ENCODE data around the gene ANAPC16.
A peak's percentile ranks its signal among the peaks of the same experiment; 100 is the strongest.
"Not testable (repeated sequence)": the region's sequence is repeated elsewhere in the genome, so short reads cannot be mapped to it uniquely, and the experiment has no call there.

ANAPC16 gene

DNA sequence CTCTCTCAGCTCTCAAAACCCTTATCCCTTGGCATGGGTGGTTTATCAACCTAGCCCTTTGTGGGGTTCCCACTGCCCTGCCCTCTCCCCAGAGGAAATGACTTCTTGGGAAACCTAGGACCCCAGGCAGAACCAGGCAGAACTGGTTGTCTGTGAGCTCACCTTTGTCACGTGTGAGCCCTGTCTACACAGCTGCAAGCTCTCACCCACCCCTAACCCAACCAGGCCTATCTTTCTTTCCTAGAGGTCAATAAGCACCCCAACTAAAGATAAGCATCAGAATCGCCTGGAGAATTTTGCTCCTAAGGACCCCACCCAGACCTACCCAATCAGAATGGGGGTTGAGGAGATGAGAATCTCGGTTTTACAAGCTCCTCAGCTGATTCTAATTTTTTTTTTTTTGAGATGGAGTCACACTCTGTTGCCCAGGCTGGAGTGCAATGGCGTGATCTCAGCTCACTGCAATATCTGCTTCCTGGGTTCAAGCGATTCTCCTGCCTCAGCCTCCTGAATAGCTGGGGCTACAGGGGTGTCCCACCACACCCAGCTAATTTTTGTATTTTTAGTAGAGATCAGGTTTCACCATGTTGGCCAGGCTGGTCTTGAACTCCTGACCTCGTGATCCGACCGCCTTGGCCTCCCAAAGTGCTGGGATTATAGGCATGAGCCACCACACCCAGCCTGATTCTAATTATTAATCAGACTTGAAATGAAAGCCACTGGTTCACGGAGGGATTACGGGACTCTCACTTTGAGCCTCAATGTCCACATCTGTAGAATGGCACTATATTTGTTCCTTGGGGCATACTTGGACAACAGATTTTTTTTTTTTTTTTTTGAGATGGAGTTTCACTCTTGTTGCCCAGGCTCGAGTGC is 50.4 kb downstream of the ANAPC16 start:
- no peak for DNase-seq

DNA sequence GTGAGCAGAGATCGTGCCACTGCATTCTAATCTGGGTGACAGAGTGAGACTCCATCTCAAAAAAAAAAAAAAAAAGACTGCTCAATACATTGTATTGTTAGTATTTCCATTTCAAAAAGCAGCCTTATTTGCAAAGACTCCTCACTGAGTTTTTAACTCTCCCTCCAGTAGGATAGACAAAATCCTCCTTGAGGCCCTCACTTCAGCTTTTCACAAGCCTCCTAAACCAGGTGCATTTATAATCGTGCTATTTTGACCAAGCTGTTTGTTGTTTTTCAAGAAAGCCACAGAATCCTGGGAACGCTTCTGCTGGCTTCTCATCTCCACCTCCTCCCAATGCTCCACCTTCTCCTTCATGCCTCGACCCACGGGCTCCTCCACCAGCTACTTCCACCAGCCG is 51.6 kb downstream of the ANAPC16 start:
- DNase-seq: no peak

DNA sequence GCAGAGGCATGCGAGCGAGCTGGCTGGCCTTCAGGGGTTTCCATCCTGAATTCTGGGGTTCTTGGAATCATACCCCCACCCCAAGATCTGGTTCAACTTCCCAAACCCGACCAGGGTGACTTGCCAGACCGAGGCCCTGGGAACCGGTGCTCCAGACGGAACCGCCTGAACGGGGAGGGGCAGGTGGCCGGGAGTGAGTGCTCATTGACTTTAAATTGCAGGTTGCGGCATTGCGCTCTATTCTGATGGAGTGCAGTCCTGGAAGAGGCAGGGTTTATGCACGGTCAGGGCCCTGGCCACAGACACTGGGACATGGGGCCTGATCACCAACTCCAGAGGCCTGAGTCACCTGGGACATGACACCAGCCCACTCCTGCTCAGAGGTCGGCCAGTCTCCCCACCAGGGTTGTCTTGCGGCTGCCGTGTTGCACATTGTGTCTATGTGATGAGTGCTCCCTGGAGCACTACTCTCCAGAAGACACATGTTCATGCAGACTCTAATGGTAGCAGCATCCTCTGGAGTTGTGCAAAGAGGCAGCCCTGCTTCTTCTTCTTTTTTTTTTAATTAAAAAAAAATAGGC is 52.1 kb downstream of the ANAPC16 start:
- DNase-seq: no peak

DNA sequence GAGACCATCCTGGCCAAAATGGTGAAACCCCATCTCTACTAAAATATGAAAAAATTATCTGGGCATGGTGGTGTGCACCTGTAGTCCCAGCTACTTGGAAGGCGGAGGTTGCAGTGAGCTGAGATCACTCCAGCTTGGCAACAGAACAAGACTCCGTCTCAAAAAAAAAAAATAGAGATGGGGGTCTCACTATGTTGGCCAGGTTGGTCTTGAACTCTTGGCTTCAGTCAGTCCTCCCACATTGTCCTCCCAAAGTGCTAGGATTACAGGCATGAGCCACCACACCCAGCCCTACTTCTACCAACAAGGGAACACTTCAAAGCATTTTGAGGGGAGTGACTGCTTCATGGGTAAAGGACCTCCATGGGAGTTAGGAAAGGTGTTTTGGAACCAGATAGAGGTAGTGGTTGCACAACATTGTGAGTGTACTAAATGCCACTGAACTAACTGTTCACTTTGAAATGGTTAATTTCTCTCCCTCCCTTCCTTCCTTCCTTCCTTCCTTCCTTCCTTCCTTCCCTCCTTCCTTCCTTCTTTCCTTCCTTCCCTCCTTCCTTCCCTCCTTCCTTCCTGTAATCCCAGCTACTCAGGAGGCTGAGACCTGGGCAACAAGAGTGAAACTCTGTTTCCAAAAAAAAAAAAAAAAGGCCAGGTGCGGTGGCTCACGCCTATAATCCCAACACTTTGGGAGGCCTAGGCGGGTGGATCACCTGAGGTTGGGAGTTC is 52.8 kb downstream of the ANAPC16 start:
- not testable (repeated sequence) for DNase-seq

DNA sequence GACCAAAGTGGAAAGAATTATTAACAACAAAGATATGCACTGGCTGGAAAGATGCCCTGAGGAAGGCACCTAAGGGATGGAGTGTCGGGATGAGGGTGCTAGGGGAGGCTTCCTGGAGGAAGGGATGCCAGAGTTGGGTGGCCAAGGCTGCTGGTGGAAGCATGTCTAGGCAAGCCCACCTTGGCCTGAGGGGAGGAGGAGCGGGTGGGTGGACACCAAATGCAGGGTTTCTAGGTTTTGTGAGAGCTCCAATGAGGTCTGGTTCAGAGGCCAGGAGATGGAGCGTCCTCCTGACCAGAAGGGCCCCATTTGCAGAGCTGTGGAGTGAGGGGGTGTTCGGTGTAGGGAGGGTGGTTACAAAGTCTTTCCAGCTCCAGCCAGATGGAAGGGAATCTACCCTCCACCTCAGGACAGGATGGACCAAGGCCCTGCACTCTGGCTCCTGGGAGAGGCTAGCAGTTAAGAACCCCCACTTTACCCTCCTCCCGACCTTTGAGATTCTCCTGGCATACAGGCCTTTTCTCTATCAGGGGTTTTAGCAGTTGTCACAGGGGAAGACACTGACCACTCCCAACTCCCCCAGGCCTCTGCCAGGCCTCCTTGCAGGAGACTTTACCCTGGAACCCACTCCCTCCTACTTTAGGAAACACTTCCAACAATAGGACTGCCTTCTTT is 54.9 kb downstream of the ANAPC16 start:
- DNase-seq: no peak

DNA sequence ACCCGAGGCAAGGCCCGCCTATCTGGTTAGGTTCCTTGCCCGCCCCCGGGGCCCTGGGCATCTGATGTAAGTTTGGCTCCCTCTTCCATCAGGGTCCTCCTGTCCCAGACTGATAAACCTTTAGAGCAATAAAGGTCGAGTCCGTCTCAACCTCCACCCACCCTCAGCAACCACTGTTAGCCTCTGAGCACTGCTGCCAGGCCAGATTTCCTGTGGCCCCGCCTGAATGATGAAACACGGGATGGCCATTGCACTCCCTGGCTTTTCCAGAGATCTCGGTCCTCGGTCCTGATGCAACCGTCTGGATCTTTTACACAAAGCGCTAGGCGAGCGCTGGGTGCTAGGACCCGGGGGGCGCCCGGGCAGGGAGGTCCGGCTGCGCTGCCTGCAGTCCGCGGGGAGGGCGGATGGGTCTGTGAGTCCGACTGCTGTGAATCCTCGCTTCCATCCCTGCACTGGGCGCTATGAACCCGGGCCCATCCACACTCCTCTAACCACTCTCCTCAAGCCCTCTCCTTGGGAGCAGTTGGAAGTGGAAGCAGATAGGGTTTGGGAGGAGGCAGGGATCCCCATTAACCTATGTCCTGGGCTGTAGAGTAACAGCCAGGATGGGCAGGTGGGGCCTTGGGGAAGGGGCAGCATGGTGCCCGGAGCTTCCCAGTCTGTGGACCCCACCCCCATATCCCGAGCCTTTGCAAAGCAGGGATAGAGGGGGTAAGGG is 57.0 kb downstream of the ANAPC16 start:
- DNase-seq: peak; percentile 75

DNA sequence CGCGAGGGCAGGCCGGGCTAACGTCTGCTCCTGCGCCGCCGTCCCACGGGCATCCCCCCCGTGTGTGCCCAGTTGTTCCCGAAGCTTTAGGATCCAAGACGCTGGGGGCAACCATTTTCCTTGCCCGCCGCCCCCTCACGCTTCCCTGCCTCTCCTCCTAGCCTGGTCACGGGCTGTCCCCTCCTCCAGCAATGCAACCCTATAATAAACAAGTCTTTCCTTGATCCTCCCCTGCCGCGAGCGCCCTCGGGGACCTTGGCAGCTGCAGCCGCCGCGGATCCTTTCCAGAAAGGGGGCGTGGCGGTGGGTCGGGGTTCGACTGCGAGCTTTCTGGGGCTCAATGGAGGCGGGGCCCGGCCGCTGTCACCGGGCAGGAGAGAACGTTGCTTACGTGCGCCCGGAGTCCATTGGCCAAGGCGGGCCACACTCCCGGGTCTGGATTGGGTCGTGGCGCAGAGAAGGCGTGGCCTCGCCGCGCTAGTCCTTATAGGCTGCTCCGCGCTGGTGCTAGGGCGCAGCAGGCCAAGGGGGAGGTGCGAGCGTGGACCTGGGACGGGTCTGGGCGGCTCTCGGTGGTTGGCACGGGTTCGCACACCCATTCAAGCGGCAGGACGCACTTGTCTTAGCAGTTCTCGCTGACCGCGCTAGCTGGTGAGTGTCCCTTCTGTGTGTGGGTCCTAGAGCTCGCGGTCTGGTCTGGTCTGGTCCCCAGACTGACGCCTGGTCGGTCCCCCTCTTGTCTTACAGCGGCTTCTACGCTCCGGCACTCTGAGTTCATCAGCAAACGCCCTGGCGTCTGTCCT is 57.8 kb downstream of the ANAPC16 start, which contains the start of gene DDIT4:
DDIT4 (plus strand) TSS at position 515 of the 803 bp plus-strand sequence. CDS start 293 bp downstream, outside the sequence.
- DNase-seq: peak; percentile 97

DNA sequence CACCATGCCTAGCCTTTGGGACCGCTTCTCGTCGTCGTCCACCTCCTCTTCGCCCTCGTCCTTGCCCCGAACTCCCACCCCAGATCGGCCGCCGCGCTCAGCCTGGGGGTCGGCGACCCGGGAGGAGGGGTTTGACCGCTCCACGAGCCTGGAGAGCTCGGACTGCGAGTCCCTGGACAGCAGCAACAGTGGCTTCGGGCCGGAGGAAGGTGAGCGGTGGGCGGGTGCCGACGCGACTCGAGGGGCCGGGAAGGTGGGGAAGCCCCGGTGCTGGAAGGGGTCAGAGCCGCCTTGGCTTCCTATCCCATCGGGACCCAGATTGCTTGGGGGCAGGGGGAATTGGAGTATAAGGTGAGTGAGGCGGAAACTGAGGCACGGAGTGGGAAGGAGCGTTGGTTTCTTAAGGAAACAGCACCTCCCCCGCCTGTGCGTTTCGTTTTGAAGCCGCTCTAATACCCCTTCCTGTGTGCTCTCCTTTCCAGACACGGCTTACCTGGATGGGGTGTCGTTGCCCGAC is 58.5 kb downstream of the ANAPC16 start:
- DNase-seq: no peak

DNA sequence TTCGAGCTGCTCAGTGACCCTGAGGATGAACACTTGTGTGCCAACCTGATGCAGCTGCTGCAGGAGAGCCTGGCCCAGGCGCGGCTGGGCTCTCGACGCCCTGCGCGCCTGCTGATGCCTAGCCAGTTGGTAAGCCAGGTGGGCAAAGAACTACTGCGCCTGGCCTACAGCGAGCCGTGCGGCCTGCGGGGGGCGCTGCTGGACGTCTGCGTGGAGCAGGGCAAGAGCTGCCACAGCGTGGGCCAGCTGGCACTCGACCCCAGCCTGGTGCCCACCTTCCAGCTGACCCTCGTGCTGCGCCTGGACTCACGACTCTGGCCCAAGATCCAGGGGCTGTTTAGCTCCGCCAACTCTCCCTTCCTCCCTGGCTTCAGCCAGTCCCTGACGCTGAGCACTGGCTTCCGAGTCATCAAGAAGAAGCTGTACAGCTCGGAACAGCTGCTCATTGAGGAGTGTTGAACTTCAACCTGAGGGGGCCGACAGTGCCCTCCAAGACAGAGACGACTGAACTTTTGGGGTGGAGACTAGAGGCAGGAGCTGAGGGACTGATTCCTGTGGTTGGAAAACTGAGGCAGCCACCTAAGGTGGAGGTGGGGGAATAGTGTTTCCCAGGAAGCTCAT is 59.0 kb downstream of the ANAPC16 start:
- DNase-seq: peak; percentile 57

DNA sequence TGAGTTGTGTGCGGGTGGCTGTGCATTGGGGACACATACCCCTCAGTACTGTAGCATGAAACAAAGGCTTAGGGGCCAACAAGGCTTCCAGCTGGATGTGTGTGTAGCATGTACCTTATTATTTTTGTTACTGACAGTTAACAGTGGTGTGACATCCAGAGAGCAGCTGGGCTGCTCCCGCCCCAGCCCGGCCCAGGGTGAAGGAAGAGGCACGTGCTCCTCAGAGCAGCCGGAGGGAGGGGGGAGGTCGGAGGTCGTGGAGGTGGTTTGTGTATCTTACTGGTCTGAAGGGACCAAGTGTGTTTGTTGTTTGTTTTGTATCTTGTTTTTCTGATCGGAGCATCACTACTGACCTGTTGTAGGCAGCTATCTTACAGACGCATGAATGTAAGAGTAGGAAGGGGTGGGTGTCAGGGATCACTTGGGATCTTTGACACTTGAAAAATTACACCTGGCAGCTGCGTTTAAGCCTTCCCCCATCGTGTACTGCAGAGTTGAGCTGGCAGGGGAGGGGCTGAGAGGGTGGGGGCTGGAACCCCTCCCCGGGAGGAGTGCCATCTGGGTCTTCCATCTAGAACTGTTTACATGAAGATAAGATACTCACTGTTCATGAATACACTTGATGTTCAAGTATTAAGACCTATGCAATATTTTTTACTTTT is 59.7 kb downstream of the ANAPC16 start:
- peak; percentile 46 for DNase-seq

DNA sequence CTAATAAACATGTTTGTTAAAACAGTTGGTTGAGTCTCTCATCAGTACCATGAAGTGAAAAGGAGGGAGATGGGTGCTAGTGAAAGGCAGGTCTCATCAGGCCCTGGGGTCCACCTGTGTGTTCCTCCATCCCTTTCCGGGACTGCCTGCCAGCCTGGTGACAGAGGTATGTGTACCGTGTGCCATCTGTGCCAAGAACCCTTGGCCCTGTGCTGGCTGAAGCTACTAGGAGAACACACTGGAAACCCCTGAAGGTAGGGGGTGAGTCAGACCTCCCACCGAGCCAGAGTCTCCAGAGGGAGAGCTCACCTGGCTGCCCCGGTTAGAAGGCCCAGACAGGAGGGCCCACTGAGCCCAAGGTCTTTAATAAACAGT is 60.2 kb downstream of the ANAPC16 start:
- DNase-seq: peak; percentile 40

DNA sequence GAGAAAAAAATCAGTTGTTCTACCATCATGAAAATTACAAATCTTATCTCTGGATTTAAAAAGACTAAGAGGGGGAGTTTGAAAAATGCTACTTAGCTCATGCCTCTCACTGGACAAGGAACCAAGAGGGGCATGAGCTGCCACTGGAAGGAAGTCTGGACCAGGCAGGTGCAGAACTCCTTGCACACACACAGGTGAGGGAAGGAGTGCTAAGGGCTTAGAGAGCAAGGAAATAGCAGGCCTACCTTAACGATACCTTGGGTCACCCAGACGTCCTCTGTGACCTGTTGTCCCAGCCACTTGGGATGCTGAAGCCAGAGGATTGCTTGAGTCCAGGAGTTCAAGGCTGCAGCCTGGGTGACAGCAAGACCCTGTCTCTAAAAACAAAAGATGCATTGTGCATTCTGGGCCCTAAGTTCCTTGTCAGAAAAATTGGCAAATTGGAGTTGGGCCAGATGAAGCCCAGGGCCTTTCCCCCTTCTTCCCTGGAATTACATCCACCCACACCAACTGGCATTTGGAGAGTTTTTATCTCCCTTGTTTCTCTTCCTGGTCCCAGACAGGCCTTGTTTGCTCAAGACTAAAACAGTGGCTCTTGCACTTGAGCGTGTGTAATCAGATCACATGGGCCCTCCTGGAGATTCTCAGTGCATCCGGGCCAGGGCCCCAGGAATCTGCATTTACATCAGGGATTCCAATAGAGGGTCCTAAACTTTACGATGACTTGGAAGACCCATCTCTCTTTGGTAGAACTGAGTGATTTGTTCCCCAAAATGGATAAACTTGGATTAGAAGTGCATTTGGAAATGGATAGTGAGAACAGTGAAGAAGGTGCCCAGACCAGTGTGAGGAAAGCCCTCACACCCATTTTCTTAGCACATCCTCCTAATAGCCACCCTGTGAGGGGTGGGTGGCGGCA is 60.9 kb downstream of the ANAPC16 start:
- DNase-seq: peak; percentile 12

DNA sequence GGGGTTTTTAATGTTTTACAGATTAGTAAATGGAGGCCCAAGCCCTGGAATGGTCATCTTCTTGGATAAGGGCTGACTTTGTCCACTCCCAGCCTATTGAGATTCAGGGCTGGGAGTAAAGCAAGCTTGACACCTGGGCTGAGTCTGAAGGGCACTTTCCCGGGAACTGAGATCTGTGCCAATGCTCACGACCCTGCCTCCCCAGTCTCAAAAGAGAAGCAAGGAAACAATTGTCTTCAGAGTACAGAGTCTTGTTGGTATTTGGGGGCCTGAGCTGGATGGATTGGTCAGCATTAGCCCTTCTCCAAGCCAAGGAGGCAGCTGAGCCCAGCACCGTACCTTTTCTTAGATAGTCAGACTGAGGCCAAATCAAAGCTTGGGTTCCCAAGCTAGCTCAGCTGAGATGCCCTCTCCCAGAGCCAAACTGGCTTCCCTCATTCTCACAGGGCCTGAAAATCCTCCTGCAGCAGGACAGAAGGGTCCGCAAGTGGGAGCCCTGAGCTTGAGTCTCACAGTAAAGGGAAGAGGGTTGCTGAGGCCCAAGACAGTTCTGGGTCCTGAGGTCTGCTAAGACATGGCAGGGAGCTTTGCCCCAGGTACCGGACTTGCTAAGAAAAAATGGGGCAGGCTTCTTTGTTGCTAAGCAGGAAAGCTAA is 61.7 kb downstream of the ANAPC16 start:
- DNase-seq: no peak

DNA sequence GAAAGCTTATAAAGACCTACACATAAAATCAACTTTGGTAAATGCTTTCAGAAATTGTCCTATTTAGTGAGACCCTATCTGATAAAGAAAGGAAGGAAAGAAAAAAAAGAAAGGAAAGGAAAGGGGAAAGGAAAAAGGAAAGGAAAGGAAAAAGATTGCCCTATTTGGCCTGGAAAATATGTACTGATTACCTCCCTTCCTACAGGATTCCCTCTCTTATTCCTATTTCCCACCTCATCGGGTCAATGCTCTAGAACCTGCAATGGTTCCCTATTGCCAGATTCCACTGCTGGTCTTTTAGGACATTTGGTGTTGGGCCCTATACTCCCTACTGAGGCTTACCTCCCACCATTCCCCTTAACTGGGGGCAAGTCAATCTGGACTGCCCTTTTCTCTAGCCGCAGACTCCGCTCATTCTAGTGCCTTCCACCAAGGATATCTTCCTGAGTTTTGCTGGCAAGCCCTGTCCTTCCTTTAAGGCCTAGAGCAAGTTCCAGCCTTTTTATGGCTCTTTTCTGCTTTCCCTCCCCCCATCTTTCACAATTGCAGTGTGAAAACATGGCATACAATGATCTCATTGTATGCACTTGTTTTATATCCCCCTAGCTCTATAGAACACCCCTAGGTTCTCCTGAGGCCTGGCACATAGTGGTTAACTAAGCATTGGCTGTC is 62.3 kb downstream of the ANAPC16 start:
- DNase-seq: no peak

DNA sequence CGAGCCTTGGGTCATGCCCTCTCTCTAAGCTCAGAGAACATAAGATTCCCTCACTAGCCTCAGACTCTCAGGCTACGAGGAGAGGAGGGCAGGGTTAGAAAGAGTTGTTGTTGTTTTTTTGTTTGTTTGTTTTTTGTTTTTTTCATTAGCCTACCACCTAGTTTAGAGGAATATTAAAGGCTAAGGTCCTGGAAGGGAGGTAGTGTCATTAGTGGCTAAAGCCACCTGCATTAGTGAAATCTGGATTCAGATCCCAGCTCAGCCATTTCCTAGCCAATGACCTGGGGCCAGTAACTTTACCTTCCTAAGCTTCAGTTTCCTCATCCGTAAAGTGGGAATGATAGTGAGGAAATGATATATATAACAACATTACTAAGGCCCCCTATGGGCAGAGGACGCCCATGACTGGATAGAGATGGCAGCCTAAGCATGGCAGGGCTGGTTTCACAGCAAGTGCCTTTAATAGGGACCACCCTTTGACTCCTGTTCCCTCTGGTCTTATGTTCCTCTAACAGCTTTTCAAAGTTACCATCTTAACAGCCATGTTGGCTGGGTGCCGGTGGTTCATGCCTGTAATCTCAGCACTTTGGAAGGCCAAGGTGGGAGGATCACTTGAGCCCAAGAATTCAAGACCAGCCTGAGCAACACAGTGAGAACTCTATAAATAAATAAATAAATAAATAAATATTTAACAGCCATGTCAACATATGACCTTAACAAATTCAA is 63.0 kb downstream of the ANAPC16 start:
- DNase-seq: no peak

DNA sequence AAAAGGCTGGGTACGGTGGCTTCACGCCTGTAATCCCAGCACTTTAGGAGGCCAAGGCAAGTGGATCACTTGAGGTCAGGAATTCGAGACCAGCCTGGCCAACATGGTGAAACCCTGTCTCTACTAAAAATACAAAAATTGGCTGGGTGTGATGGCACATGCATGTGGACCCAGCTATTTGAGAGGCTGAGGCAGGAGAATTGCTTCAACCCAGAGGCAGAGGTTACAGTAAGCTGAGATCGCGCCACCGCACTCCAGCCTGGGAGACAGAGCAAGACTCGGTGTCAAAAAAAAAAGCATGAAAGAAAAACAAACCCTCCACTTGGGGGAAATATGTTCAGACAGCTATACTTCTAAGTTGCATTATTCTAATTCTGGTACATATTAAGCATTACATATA is 63.8 kb downstream of the ANAPC16 start:
- DNase-seq: not testable (repeated sequence)

DNA sequence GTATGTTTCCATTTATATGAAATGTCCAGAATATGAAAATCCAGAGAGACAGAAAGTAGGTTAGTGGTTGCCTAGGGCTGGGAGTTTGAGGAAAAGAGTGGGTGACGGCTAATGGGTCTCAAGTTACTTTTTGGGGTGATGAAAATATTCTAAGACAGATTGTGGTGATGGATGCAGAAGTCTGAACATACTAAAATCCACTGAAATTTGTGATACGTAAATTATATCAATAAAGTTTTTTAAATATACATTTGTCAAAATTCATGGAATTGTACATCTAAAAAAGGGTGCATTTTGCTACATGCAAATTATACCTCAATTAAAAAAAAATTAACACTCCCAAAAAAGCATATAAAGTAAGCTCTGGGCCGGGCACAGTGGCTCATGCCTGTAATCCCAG is 67.3 kb downstream of the ANAPC16 start:
- no peak for DNase-seq
